HG03066 (cell line): ENCODE measurements around the gene TUBA1B.

Experiments
- ATAC-seq: cut with Tn5 transposase; IDR thresholded peaks from one replicate; pipeline ENCODE4 v1.9.1; 2021; ENCODE audit warnings: low read depth; ENCODE audit not compliant: unreplicated experiment

Gene TUBA1B

DNA sequence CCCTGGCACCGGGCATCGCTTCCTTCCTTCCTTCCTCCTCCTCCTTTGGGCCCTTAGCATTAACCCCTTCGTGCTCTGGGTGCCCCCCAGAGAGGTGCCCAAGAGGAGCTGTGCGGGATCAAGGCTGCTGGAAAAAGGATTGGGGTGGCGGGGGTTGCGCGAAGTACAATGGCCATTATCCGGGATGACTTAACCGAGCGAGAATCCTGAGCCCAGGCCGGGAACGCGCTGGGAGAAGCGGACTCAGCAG lies 39.4 kb downstream of the TUBA1B start:
- no peak for ATAC-seq

DNA sequence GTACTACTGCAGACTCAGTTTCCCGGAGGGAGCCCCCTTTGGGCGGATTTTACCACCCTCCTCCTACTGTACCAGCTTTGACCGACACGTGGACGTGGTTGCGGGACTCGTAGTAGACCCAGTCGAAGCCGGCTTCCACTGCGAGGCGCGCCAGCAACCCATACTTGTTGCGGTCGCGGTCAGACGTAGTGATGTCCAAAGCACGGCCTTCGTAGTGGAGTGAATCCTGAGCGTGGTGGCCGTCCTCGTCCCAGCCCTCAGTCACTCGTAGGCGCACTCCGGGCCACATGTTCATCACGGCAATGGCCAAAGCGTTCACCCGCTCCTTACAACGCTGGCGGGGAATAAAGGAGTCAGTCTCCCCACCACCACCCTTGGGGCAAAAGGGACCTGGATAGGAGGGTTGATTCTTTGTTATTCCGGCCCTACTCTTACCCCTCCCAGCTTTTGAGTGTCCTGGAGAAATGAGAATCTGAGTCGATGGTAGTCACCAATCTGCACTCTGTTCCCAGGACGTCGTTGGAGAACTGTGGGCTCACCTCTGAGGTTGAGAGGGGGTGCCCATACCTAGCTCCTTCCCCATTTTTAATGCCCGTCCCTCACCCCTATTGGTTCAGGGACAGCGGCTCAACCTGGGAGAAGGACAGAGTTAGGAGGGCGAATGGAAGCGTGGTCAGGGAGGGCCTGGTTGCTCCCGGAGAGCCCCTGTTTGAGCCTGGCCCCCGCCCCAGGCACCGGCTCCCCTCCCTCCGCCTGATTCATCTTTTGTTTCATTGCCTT lies 39.9 kb downstream of the TUBA1B start:
- ATAC-seq = no peak

DNA sequence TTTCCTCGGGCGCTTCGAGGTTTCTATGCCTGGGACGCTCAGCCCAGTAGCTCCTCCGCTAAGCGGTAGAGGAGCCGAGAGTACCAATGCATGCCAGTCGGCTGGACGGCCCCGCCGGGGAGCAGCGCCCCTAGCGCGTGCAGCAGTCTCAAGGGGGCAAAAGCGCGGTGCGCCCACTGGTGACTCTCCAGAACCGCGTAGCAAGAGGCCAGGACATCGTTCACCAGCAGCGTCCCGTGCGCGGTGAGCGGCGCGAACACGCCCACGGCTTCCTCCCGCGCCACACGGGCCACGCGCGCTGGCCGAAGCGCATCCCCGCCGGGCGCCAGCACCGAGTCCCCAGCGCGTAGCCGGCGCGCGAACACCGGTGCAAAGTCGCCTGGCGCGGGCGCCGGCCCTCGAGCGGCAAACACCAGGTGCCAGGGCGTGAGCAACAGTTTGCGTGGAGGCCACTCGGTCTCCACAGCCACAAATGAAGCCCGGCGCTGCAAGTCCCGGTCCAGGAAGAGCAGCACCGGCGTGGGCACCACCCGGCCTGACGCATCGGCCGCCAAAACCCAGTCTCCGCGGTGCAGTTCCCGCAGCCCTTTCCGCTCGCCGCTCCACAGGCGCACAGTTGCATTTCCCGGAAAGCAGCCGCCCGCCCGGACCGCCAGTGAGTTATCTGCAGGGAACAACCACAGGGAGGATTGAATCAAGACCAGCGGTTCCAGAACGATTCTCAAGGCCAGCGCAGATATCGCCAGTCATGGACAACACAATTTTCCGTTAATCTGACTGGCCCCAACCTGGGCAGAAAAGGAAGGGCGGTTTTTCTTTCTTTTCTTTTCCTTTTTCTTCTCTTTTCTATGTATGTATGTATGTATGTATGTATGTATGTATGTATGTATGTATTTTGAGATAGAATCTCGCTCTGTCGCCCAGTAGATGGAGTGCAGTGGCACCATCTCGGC lies 41.1 kb downstream of the TUBA1B start:
- no peak for ATAC-seq

DNA sequence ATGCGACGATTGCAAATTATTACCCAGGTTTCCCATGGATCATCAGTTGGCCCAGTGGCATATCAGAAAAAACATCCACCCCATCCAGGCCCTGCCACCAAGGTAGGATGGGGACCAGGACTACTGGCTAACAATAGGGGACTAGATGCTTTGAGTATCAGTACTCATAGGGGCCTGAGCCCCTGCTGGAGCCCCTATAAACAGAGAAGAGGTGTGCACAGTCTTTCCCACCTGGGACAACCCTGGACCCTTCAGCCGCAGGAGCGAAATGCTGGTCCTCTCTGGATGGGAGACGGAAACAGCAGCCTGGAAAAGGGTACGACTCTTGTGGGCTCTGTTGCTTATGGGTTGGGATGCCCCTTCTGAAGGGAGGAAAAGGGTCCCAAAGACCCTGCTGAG lies 42.3 kb downstream of the TUBA1B start:
- ATAC-seq = no peak

- peak; percentile 90 for ATAC-seq
Observed at GRCh38 chr12:49088150-49088931, 42.9 kb downstream of the TUBA1B start.

DNA sequence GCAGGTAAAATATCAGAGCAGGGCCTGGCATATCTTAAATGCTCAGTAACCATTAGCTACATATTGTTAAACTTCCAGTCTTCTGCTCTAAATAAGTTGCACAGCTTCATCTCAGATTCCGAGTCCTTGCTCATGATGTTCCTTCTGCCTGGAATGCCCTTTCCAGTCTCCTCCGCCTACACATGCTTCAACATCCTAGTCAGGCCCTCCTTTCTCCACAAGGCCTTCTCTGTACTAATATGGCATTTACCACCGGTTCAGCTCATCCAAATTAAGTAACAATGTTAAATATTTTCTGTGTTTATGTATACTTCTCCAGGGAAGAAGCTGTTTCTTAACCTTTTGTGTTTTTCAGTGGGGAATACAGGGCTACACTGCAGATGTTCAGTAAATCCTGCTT lies 45.1 kb downstream of the TUBA1B start:
- no peak for ATAC-seq

GRCh38 chr12:49084438-49084837 lies 46.8 kb downstream of the TUBA1B start:
- no peak for ATAC-seq

DNA sequence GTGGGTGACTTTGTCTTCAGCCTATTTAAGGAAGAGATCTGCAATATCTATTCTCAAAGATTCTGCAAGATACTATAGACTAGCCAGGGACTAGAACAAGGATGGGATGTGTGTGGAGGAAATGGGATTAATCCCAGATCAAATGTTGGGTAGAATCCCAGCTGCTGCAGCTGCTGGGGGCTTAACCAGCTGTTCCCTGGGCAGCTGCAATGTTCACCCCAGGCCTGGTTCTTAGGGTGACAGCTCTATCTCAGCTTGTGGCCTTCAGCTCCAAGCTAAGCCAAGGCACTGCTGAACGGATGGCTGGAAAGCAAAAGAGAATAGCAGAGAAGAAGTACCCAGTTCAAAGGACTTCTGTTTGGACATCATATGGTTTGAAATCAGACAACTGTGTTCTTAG lies 51.4 kb downstream of the TUBA1B start:
- no peak for ATAC-seq
